SKM-1 (cell line): ENCODE data around the gene RABGEF1.
"Not testable (repeated sequence)": the region's sequence is repeated elsewhere in the genome, so short reads cannot be mapped to it uniquely, and the experiment has no call there.

Experiments
- DNase-seq: peaks from one replicate; lab custom pipeline; 2025; ENCODE audit not compliant: unreplicated experiment; lab: John Stamatoyannopoulos, UW

The RABGEF1 gene

DNA sequence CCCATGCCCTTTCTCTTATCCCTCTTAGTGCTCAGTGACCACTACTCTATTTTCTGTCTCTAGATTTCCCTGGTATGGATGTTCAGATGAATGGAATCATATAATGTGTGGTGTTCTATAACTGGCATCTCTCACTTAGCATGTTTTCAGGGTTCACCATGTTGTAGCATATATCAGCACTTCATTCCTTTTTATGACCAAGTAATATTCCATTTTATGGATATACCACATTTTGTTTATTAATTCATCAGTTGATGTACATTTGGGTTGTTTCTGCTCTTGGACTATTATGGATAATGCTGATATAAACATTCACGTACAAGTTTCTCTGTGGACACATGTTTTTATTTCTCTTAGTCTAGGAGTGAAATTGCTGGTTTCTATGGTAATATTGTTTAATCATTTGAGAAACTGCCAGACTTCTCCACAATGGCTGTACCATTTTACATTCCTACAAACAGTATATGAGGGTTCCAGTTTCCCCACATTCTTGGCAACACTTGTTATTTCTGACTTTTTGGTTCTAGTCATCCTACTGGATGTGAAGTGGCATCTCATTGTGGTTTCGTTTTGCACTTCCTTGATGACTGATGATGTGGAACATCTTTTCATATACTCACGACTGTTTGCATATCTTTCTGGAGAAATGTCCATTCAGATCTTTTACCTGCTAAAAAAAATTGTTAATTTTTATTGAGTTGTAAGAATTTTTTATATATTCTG is 23.3 kb downstream of the RABGEF1 start:
- DNase-seq = not testable (repeated sequence)

DNA sequence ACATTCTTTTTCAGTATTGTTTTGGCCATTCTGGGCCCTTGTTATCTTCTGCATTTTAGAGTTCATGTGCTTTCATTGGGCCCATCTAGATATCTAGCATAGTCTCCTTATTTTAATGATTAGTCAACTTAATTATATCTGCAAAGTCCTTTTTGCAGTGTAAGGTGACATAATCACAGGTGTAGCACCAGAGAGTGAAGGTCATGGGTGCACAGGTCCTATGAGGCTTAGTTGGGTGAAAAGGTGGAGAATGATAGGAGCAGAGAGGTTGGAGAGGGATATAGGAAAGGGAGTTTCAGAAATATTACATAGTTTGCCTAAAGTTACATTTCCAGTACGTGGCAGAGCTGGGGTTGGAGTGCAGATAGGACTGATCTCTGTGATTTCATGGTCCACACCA is 24.4 kb downstream of the RABGEF1 start:
- DNase-seq = not testable (repeated sequence)

- DNase-seq = not testable (repeated sequence)
These were observed 24.9 kb downstream of the RABGEF1 start for GRCh38 chr7:66765322-66766025.

DNA sequence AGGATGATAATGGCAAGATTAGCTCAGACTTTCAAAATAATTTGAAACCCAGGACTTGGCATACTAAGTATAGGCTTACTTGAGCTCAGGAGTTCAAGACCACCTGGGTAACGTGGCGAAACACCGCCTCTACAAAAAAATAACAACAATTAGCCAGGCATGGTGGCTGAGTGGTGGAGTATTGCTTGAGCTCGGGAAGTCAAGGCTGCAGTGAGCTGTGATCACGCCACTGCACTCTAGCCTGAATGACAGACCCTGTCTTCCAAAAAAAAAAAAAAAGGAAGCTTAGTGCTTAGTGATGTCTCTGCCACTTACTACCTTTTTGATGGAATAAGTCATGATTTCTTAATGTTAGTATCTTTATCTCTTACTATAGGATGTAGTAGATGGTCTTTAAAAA is 25.5 kb downstream of the RABGEF1 start:
- DNase-seq = no peak

GRCh38 chr7:66767486-66767885 is 27.0 kb downstream of the RABGEF1 start:
- DNase-seq = not testable (repeated sequence)

DNA sequence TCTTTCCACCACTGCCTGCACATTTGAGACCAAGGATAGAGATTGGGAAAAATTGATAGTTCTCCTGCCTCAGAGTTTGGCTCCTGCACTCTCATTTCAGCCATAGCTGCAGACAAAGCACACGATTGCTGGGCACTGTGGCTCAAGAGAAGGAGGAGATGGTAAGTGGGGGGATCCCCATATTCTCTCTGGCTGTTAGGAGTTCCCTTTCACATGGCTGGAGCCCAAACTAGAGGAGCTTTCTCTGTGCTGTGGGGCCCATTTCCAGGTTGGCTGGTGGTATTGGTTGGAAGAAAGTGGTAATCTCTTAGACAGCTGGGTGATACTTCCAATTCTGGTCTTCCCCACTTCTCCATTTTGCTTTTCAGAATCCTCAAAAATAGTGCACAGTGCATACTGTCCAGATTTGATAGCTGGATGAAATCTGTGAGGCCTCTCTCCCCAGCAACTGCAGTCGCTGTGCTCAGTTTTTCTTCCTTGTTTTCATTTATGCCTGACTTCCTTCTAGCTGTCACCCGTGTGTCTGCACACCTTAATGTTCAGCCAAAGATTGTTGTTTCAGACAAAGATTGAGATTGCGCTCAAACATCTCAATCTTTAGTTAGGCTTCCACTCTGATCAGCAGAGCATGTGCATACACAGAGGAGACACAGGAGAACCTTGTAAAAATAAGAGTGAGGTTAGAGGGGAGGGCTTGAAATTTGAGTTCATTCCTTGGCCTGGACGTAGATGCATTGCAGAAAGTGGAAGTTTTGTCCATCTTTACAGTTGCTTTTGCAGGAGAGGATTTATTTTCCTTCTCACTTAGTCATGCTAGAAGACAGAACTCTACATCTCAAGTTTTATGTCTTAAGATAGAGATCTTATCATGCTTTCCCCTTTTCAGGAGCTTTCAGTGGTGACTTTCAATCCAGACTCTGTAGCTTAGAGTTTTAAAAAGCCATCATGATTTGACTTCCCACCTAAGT is 28.6 kb downstream of the RABGEF1 start:
- no peak for DNase-seq

DNA sequence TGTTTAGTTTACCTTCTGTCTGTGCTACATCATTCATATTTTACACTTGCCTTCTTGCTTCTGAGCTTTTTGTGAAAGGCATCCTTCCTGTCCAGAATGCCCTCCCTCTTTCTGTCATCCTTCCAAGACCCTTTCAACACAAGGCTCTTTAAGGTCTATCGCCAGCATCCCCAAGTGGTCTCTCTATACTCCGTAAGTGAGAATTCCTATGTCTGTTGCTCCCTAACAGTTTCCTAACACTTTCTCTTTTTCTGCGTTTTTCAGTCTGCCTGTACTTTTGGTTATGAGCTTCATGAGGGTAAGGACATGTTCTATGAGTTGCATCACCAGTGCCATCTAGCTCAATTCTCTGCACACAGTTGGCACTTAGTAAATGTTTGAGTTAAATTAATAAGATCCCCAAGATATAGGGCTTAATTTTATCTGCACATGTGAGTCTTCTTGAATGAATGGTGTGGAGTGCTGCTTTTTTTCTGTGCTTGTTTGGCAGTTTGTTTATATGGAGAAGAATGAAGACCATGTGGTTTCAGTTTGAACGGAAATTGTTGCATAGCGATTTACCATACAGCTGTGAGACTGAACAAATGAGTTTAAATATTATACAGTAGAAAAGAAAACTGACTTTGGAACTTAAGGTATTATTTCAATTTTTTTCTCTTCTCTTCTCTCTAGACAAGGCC is 29.4 kb downstream of the RABGEF1 start:
- no peak for DNase-seq

DNA sequence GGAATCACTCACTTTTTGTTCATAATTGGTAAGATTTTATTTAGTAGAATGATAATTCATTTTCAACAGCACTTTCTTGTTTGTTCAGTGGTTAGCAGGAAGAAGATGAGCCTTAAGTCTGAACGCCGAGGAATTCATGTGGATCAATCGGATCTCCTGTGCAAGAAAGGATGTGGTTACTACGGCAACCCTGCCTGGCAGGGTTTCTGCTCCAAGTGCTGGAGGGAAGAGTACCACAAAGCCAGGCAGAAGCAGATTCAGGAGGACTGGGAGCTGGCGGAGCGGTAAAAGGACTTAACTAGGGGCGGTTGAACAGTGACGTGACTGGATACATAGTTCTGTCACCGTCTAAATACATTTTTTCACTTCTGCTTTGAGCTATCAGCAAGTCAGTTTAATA is 31.3 kb downstream of the RABGEF1 start:
- DNase-seq = no peak

GRCh38 chr7:66773744-66774143 is 33.2 kb downstream of the RABGEF1 start:
- not testable (repeated sequence) for DNase-seq

- not testable (repeated sequence) for DNase-seq
These were observed 35.9 kb downstream of the RABGEF1 start for GRCh38 chr7:66776383-66776782.

DNA sequence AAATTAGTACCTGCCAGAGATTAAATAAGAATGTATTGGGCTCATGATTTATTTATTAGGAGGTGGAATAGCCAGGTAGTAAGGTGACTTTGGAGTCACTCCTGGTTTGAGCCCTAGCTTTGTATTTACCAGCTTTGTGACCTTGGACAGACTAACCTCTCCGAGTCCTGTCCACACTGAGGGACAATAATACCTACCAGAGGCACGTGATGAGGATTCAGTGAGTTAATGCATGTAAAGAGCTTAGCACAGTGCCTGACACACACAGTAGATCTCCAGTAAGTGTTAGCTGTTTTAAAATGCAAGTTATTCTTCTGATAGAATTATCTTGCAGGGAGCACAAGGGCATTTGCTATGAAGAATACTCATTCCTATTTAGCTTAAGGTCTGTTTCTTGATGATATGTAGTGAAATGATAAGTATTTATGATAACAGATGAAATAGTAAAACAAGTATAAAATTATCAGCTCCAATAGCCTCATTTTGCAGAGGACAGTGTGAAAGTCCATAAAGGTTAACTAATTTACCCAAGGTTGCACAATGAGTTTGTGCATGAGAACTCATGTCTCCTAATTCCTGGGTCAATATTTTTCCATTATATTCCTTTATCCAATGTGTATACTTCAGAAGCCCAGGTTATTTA is 36.4 kb downstream of the RABGEF1 start:
- no peak for DNase-seq

GRCh38 chr7:66778201-66778600 is 37.7 kb downstream of the RABGEF1 start:
- DNase-seq = no peak

- DNase-seq = no peak
These were observed 39.3 kb downstream of the RABGEF1 start for GRCh38 chr7:66779669-66780409.

DNA sequence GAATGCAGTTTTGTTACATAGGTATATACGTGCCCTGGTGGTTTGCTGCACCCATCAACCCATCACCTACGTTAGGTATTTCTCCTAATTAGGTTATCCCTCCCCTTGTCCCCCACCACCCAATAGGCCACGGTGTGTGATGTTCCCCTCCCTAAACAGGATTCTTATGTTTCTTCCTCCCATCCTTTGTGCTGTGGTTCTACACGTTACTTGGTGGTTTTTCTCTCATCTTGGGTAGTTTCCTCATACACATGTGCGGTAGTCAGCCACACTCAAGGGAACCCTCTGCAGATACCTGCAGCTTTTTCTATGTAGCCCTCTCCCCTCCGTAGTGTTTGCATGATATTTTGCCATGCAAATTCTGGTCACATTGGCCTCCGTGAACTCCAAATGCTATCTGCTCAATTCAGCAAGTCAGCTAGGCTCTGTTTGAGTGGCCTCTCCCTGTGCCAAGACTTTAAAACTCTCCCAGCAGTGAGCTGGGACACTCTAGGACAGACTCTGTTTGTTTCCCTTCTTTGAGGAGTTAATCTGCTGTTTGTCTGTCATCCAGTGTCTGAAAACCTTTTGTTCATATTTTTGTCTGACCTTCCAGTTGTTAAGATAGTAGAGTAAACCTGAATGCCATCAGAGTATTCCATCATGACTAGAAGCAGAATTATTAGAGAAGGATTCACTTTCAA is 41.0 kb downstream of the RABGEF1 start:
- no peak for DNase-seq

DNA sequence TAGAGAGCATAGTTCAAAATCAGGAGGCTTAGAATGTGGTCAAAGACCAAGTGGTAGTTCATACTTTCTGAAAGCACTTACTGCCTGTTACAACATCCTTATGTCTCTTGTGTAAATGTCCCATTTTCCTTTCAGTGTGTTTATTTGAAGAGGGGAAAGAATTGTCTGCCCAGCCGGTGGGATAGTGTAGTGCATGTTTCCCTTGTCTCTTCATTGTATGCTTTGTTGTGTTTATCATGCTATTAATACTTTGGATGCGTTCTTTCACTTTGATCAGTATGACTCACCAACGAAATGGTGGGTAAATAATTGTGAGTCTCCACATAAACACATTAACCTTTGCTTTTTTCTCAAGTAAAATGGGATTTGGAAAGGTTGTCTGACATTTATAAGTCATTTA is 42.3 kb downstream of the RABGEF1 start:
- DNase-seq = not testable (repeated sequence)

DNA sequence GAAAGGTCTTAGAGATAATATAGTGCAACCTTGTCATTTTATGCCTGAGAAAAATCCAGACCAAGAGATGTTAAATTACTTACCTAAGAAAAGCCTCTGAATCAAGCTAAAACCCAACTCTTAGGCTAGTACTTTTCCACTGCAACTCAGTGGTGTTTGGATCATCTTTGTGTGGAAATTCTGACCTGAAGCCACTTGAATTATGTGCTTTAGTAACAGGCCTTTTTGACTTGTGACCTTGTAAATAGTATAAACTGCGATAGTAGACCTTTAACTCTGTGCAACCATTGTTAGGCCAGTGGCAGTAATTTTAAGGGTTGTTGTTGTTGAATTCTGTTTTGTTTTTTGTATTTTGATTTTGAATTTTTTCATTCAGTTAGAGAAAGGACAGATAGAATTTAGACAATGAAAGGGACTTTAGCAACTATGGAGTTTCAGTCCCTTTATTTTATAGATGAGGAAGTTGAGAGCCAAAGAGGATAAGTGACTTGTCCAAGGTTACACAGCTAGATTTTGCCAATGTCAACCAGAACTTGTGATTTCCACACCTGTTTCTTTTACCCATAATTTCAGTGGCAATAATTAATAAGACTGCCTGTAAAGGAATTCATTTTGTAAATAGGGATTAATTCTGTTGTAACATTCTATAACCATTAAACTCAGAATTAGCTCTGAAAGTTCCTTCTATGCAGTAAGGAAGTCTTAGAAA is 43.5 kb downstream of the RABGEF1 start:
- not testable (repeated sequence) for DNase-seq

GRCh38 chr7:66790196-66790595 is 49.7 kb downstream of the RABGEF1 start:
- no peak for DNase-seq

GRCh38 chr7:66790725-66791124 is 50.2 kb downstream of the RABGEF1 start:
- DNase-seq = no peak
